Stimulated activated CD8-positive, alpha-beta memory T cell treated with anti-CD3 and anti-CD28 coated beads, Interleukin-4, amount 100 ng/mL, for 1 hour (primary cell): ENCODE results near the gene MYCBP.

Experiments
- DNase-seq, 2 donors: peaks; one replicate each; pipeline ENCODE4 v3.0.0-alpha.2; 2020; ENCODE audit warnings: low read depth in 2 of 2, low spot score in 1 of 2

The MYCBP gene

GRCh38 chr1:38826886-38827285 is 46.3 kb downstream of the MYCBP start:
- DNase-seq, result no peak

- DNase-seq, result no peak
Observed at GRCh38 chr1:38826262-38826661, 46.9 kb downstream of the MYCBP start.

- no peak for DNase-seq
Observed at GRCh38 chr1:38820860-38821259, 52.3 kb downstream of the MYCBP start.

- DNase-seq, result no peak
Observed at GRCh38 chr1:38819516-38819915, 53.6 kb downstream of the MYCBP start.

- no peak for DNase-seq
Observed at GRCh38 chr1:38819040-38819439, 54.1 kb downstream of the MYCBP start.

GRCh38 chr1:38818175-38818976 is 54.8 kb downstream of the MYCBP start:
- no peak for DNase-seq

GRCh38 chr1:38817267-38818174 is 55.6 kb downstream of the MYCBP start:
- DNase-seq, result no peak

GRCh38 chr1:38815903-38816627 is 57.1 kb downstream of the MYCBP start:
- no peak for DNase-seq

- DNase-seq, result no peak
Observed at GRCh38 chr1:38814984-38815464, 58.1 kb downstream of the MYCBP start.

GRCh38 chr1:38814444-38814983 is 58.6 kb downstream of the MYCBP start:
- no peak for DNase-seq

- DNase-seq, result no peak
Observed at GRCh38 chr1:38812981-38813380, 60.2 kb downstream of the MYCBP start.
